Panc1 (cell line): Measurements from ENCODE around the gene DMAC2.

ENCODE experiments used
- CTCF ChIP-seq: fragments of 450-650 bp; IDR thresholded peaks from 2 replicates; pipeline ENCODE4 v1.5.1; 2017; ENCODE audit warnings: mild to moderate bottlenecking
- POLR2AphosphoS5 ChIP-seq: IDR thresholded peaks from 2 replicates; pipeline ENCODE4 v1.6.1; 2012; ENCODE audit warnings: mild to moderate bottlenecking, low read depth, low read length, moderate library complexity
- REST ChIP-seq, 2 experiments: IDR thresholded peaks; 2 replicates each; pipeline ENCODE4 v1.6.1; 2011 to 2012; ENCODE audit warnings: low read depth in 2 of 2, control low read depth in 1 of 2, low read length in 1 of 2, mild to moderate bottlenecking in 1 of 2, moderate library complexity in 1 of 2; ENCODE audit not compliant: insufficient read depth in 1 of 2
- SIN3A ChIP-seq: IDR thresholded peaks from 2 replicates; pipeline ENCODE4 v1.6.1; 2012; ENCODE audit warnings: low read depth, mild to moderate bottlenecking, low read length, moderate library complexity, borderline replicate concordance; ENCODE audit not compliant: insufficient read depth
- TCF7L2 ChIP-seq: IDR thresholded peaks from 2 replicates; pipeline ENCODE4 v1.6.1; 2011; ENCODE audit warnings: mild to moderate bottlenecking, low read depth, low read length, inconsistent platforms

- TF ChIP-seq CTCF, result peak; percentile 16; the same call in 1 of the 2 replicates
- no peak for TF ChIP-seq POLR2AphosphoS5
- TF ChIP-seq REST (IDR thresholded peaks at IDR 0.05; ENCODE audit: insufficient read depth in 1 of 2, low read depth in 2 of 2, low read length in 1 of 2), result no peak
- no peak for TF ChIP-seq SIN3A
- TF ChIP-seq TCF7L2, result no peak
Measured at GRCh38 chr19:41431426-41432386, 8.0 kb downstream of the DMAC2 start.
